PC-3 (cell line): Measurements from ENCODE around the gene GSTO2. TPM values are rescaled to one million over a fixed set of nuclear protein-coding genes. Genes with fewer than 3 reads are reported as not detected.

Source experiments
- ATAC-seq: fragments of 200-7000 bp; cut with Tn5 transposase; 2 replicates; pipeline ENCODE4 v1.9.1; 2020; ENCODE audit warnings: mild to moderate bottlenecking, moderate library complexity
- BruUV-seq: library from RNA; stranded (reverse); fragments of 400-500 nt; replicated peaks from 2 replicates; lab custom pipeline; 2021; lab: Mats Ljungman, UMichigan
- CTCF ChIA-PET: fragments of 300-600 bp; sonication (Branson Sonifier 250); formaldehyde crosslinking; loops from one replicate; lab custom pipeline; 2022; ENCODE audit warnings: antibody characterized with exemption; lab: Charles Lee
- POLR2A ChIA-PET: fragments of 300-600 bp; sonication (Branson Sonifier 250); formaldehyde crosslinking; loops from one replicate; lab custom pipeline; 2022; ENCODE audit warnings: antibody characterized with exemption; ENCODE audit not compliant: unreplicated experiment; lab: Charles Lee
- DNase-seq: peaks from one replicate; pipeline ENCODE4 v3.0.0-alpha.2; 2015
- H2AFZ ChIP-seq: fragments of 300-600 bp; sonication (generic); 2 replicates; pipeline ENCODE4 v1.6.0; 2016; ENCODE audit warnings: antibody characterized with exemption, low read length
- H3F3A ChIP-seq: fragments of 300-600 bp; sonication (generic); one replicate; pipeline ENCODE4 v1.6.0; 2017; ENCODE audit warnings: antibody characterized with exemption, low read length, control low read depth, mild to moderate bottlenecking; ENCODE audit not compliant: unreplicated experiment
- H3K27ac ChIP-seq: fragments of 300-600 bp; sonication (generic); 2 replicates; pipeline ENCODE4 v1.5.1; 2016; ENCODE audit warnings: mild to moderate bottlenecking, low read length
- H3K27me3 ChIP-seq: fragments of 300-600 bp; sonication (generic); 2 replicates; pipeline ENCODE4 v1.6.1; 2016; ENCODE audit warnings: low read length, mixed read lengths
- H3K36me3 ChIP-seq: fragments of 300-600 bp; sonication (generic); 2 replicates; pipeline ENCODE4 v1.6.1; 2016; ENCODE audit warnings: low read depth, mixed run types, low read length, mixed read lengths
- H3K4me1 ChIP-seq: fragments of 300-600 bp; sonication (generic); 2 replicates; pipeline ENCODE4 v1.5.1; 2016; ENCODE audit warnings: low read length; ENCODE audit not compliant: insufficient read depth
- H3K4me2 ChIP-seq: fragments of 300-600 bp; sonication (generic); 2 replicates; pipeline ENCODE4 v1.6.0; 2016; ENCODE audit warnings: low read length
- H3K4me3 ChIP-seq: fragments of 300-600 bp; sonication (generic); 2 replicates; pipeline ENCODE4 v1.5.1; 2016; ENCODE audit warnings: mild to moderate bottlenecking, low read length, mixed read lengths
- H3K79me2 ChIP-seq: fragments of 300-600 bp; sonication (generic); 2 replicates; pipeline ENCODE4 v1.6.1; 2017; ENCODE audit warnings: low read length, mixed read lengths
- H3K9ac ChIP-seq: fragments of 300-600 bp; sonication (generic); 2 replicates; pipeline ENCODE4 v1.6.0; 2016; ENCODE audit warnings: mild to moderate bottlenecking, low read length
- H3K9me2 ChIP-seq: fragments of 300-600 bp; sonication (generic); replicated peaks from 2 replicates; pipeline ENCODE4 v1.6.1; 2016; ENCODE audit warnings: mixed run types, low read length, mixed read lengths
- H3K9me3 ChIP-seq: fragments of 300-600 bp; sonication (generic); 2 replicates; pipeline ENCODE4 v1.6.1; 2016; ENCODE audit warnings: low read length, mixed read lengths
- H4K20me1 ChIP-seq: fragments of 300-600 bp; sonication (generic); 2 replicates; pipeline ENCODE4 v1.6.1; 2016; ENCODE audit warnings: low read length, mixed read lengths
- EZH2 ChIP-seq: fragments of 300-600 bp; sonication (generic); IDR thresholded peaks from one replicate; pipeline ENCODE4 v1.6.1; 2017; ENCODE audit warnings: antibody characterized with exemption, mild to moderate bottlenecking, low read length; ENCODE audit not compliant: unreplicated experiment
- EZH2phosphoT487 ChIP-seq: fragments of 300-600 bp; sonication (generic); IDR thresholded peaks from 2 replicates; pipeline ENCODE4 v1.6.1; 2018; ENCODE audit warnings: mild to moderate bottlenecking, antibody characterized with exemption, low read length, borderline replicate concordance
- intact Hi-C: fragments of 100-400 bp; cut with micrococcal nuclease; formaldehyde crosslinking; loops from 2 replicates; pipeline ENCODE4 v1.9.0; 2023
- total RNA-seq: library from RNA; depleted of rRNA; stranded (reverse); fragments of >200 nt; gene quantifications from 2 replicates; pipeline ENCODE4 v1.2.3, GENCODE V29; 2014
- TF ChIP-seq, protein P1 (sequence below): fragments of 300-600 bp; sonication (generic); conservative IDR thresholded peaks from 2 replicates; pipeline ENCODE4 v1.5.1; 2017; ENCODE audit warnings: antibody characterized with exemption, low read depth, mild to moderate bottlenecking, low read length

The GSTO2 gene
- total RNA-seq, 1 experiment from 2014 or later, result 13.8 TPM

GRCh38 chr10:104304927-104305326 lies 35.9 kb downstream of the GSTO2 start:
- Histone ChIP-seq H3K36me3 (no peaks in the 10 kb centered on the region), H3F3A (no peaks in the 10 kb centered on the region), H3K9ac (peak overlapping the region; percentile 11; the same call in 1 of the 2 replicates), H3K9me3 (no peaks in the 10 kb centered on the region), H3K4me3 (no peak overlapping the region), H3K27me3 (no peaks in the 10 kb centered on the region), H3K9me2 (no peaks in the 10 kb centered on the region), H3K4me1 (peaks cover 36% of the 10 kb centered on the region), H3K79me2 (no peaks in the 10 kb centered on the region), H3K27ac (peak overlapping the region; percentile 54), H4K20me1 (no peaks in the 10 kb centered on the region), H2AFZ (no peak overlapping the region), H3K4me2 (peak overlapping the region; percentile 57)
- intact Hi-C loops, result loop anchor here (1.0 to 2.0 kb wide), 3 partner anchors 26 to 45 kb away; partner anchors contain the start of gene ITPRIP
- no TSS peak for BruUV-seq
- ChIA-PET POLR2A (no interaction called here), CTCF (interaction anchor here (2.1 kb wide), 1 partner anchor 46 kb away, joined by 15 read pairs; no protein-coding TSS in a partner anchor)
- DNase-seq (peak; percentile 53), ATAC-seq (no peak)
- TF ChIP-seq EZH2phosphoT487 (no peak), EZH2 (no peak)
- TF ChIP-seq, protein P1, sequence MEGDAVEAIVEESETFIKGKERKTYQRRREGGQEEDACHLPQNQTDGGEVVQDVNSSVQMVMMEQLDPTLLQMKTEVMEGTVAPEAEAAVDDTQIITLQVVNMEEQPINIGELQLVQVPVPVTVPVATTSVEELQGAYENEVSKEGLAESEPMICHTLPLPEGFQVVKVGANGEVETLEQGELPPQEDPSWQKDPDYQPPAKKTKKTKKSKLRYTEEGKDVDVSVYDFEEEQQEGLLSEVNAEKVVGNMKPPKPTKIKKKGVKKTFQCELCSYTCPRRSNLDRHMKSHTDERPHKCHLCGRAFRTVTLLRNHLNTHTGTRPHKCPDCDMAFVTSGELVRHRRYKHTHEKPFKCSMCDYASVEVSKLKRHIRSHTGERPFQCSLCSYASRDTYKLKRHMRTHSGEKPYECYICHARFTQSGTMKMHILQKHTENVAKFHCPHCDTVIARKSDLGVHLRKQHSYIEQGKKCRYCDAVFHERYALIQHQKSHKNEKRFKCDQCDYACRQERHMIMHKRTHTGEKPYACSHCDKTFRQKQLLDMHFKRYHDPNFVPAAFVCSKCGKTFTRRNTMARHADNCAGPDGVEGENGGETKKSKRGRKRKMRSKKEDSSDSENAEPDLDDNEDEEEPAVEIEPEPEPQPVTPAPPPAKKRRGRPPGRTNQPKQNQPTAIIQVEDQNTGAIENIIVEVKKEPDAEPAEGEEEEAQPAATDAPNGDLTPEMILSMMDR, result no peak

- POLR2A ChIA-PET, result no interaction called here
- Histone ChIP-seq H3K4me3 (no peak overlapping the region), H4K20me1 (no peaks in the 10 kb centered on the region), H3K27ac (no peak overlapping the region), H3K9me3 (no peaks in the 10 kb centered on the region), H2AFZ (no peak overlapping the region), H3K79me2 (no peaks in the 10 kb centered on the region), H3F3A (no peaks in the 10 kb centered on the region), H3K4me2 (no peak overlapping the region), H3K4me1 (peaks cover 30% of the 10 kb centered on the region), H3K27me3 (no peaks in the 10 kb centered on the region), H3K9me2 (no peaks in the 10 kb centered on the region), H3K36me3 (no peaks in the 10 kb centered on the region), H3K9ac (no peak overlapping the region)
- intact Hi-C loops, result no loop called here
- no TSS peak for BruUV-seq
- DNase-seq, result no peak
- TF ChIP-seq EZH2 (no peak), EZH2phosphoT487 (no peak)
- TF ChIP-seq, protein P1, result no peak
- CTCF ChIA-PET, result interaction anchor here (1.0 kb wide), 1 partner anchor 15 kb away, joined by 6 read pairs; no protein-coding TSS in a partner anchor
- ATAC-seq, result no peak
Observed at GRCh38 chr10:104306897-104307296, 37.9 kb downstream of the GSTO2 start.

- peaks cover 4% of the 10 kb centered on the region for H3K36me3 ChIP-seq
- no peaks in the 10 kb centered on the region for H3K79me2 ChIP-seq
- no peak overlapping the region for H3K4me2 ChIP-seq
- H2AFZ ChIP-seq, result no peak overlapping the region
- no peak overlapping the region for H3K27ac ChIP-seq
- no peaks in the 10 kb centered on the region for H3K9me3 ChIP-seq
- no peaks in the 10 kb centered on the region for H3K27me3 ChIP-seq
- peaks cover 30% of the 10 kb centered on the region for H3K4me1 ChIP-seq
- H3K9ac ChIP-seq, result no peak overlapping the region
- TF ChIP-seq EZH2 (no peak), EZH2phosphoT487 (no peak)
- TF ChIP-seq, protein P1, result no peak
- H4K20me1 ChIP-seq, result no peaks in the 10 kb centered on the region
- intact Hi-C loops, result no loop called here
- ATAC-seq (no peak), DNase-seq (no peak)
- H3K9me2 ChIP-seq, result no peaks in the 10 kb centered on the region
- ChIA-PET CTCF (no interaction called here), POLR2A (interaction anchor here (0.7 kb wide), 1 partner anchor 43 kb away, joined by 3 read pairs; no protein-coding TSS in a partner anchor)
- no TSS peak for BruUV-seq
- H3F3A ChIP-seq, result no peaks in the 10 kb centered on the region
- no peak overlapping the region for H3K4me3 ChIP-seq
Observed at GRCh38 chr10:104307576-104308438, 38.8 kb downstream of the GSTO2 start.
